ENCODE data around the gene UBFD1. TPM values are rescaled to one million over a fixed set of nuclear protein-coding genes. Genes with fewer than 3 reads are reported as not detected.

Gene UBFD1
- total RNA-seq, 6 experiments from 2014 or later: 27.6 to 50.5 (median 37.4) TPM

DNA sequence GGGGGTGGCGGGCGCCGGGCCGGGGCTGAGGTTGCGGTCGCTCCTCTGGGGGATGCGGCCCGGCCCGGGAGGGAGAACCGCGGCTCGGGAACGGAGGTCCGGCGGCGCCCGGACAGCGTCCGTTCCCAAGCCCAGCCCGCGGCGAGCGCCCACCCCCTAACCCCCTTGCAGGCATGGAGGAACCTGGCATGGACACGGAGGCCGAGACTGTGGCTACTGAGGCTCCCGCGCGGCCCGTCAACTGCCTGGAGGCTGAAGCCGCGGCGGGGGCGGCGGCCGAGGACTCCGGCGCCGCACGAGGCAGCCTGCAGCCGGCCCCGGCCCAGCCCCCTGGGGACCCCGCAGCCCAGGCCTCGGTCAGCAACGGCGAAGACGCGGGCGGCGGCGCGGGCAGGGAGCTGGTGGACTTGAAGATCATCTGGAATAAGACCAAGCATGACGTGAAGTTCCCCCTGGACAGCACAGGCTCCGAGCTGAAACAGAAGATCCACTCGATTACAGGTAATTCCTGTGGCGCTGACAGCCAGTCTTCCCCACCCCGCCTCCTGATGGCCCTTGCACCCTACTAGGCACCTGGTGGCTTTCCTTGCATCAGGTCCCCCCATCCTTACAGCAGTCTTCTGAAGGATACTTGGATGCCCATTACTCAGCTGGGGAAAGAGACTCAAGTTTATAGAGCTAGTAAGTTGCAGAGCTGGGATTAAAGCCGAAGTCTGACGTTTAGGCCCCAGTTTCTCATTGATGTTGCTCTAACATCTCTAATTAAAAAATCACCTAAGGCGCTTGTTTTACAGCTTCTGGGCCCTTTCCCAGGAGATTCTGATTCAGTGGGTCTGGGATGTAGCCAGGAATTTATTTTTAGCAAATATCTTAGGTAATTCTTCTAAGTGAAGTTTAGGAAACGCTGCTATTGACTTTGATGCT lies 514 bp downstream of the UBFD1 start:
- H3K36me3 ChIP-seq: peaks cover 2 to 37% (median 9%) of the 10 kb centered on the region in 4 donors
- no peaks in the 10 kb centered on the region for H3K27me3 ChIP-seq
- DNase-seq (peak in 1 of 3 donors; percentile 55), ATAC-seq (peak in 1 of 4 donors; percentile 3)
- H3K9me3 ChIP-seq: no peaks in the 10 kb centered on the region
- TF ChIP-seq CTCF (IDR thresholded peaks at IDR 0.05) (no peak), POLR2A (IDR thresholded peaks at IDR 0.05) (no peak)
- H3K4me3 ChIP-seq: peak overlapping the region; percentile 53 to 99 (median 66)
- intact Hi-C loops (cut with DNase I): no loop called here
- peaks cover 0 to 15% (median 7%) of the 10 kb centered on the region in 4 donors for H3K4me1 ChIP-seq
- 18% methylated on average over 4 of the region's 60 CpGs for WGBS (ENCODE audit: insufficient coverage, low coverage, low lambda C conversion rate, missing lambda C conversion rate)
- peak overlapping the region; percentile 51 to 86 (median 55) for H3K27ac ChIP-seq

- Histone ChIP-seq H3K4me3 (no peak overlapping the region), H3K27me3 (no peaks in the 10 kb centered on the region), H3K36me3 (peaks cover 8 to 68% (median 22%) of the 10 kb centered on the region in 4 donors), H3K9me3 (no peaks in the 10 kb centered on the region), H3K27ac (no peak overlapping the region), H3K4me1 (peaks cover 0 to 10% (median 5%) of the 10 kb centered on the region in 4 donors)
- WGBS (ENCODE audit: insufficient coverage, low coverage, low lambda C conversion rate, missing lambda C conversion rate): 86% methylated on average over 5 of the region's 5 CpGs
- intact Hi-C loops (cut with DNase I): no loop called here
- no peak for DNase-seq
- TF ChIP-seq POLR2A (IDR thresholded peaks at IDR 0.05) (no peak), CTCF (IDR thresholded peaks at IDR 0.05) (no peak)
- no peak for ATAC-seq
Observed at GRCh38 chr16:23561586-23561985, 4.1 kb downstream of the UBFD1 start.

- Histone ChIP-seq H3K4me3 (no peak overlapping the region), H3K9me3 (no peaks in the 10 kb centered on the region), H3K4me1 (peaks cover 0 to 10% (median 5%) of the 10 kb centered on the region in 4 donors), H3K27ac (no peak overlapping the region), H3K27me3 (no peaks in the 10 kb centered on the region), H3K36me3 (peaks cover 14 to 77% (median 30%) of the 10 kb centered on the region in 4 donors)
- 97% methylated on average over 13 of the region's 13 CpGs for WGBS (ENCODE audit: insufficient coverage, low coverage, low lambda C conversion rate, missing lambda C conversion rate)
- intact Hi-C loops (cut with DNase I): no loop called here
- DNase-seq (no peak), ATAC-seq (no peak)
- TF ChIP-seq POLR2A (IDR thresholded peaks at IDR 0.05) (no peak), CTCF (IDR thresholded peaks at IDR 0.05) (no peak)
Observed at GRCh38 chr16:23562505-23562904, 5.0 kb downstream of the UBFD1 start.

- H3K4me1 ChIP-seq: peaks cover 0 to 10% (median 5%) of the 10 kb centered on the region in 4 donors
- ATAC-seq (no peak), DNase-seq (no peak)
- TF ChIP-seq CTCF (IDR thresholded peaks at IDR 0.05) (no peak), POLR2A (IDR thresholded peaks at IDR 0.05) (no peak)
- no peak overlapping the region for H3K4me3 ChIP-seq
- H3K27me3 ChIP-seq: no peaks in the 10 kb centered on the region
- no peak overlapping the region for H3K27ac ChIP-seq
- WGBS (ENCODE audit: insufficient coverage, low coverage, low lambda C conversion rate, missing lambda C conversion rate): 94% methylated on average over 2 of the region's 6 CpGs
- H3K36me3 ChIP-seq: peaks cover 14 to 84% (median 34%) of the 10 kb centered on the region in 4 donors
- intact Hi-C loops (cut with DNase I): no loop called here
- no peaks in the 10 kb centered on the region for H3K9me3 ChIP-seq
Observed at GRCh38 chr16:23563186-23563585, 5.7 kb downstream of the UBFD1 start.
